LHCN-M2 (cell line): ENCODE data around the gene XPR1. TPM values are rescaled to one million over a fixed set of nuclear protein-coding genes. Genes with fewer than 3 reads are reported as not detected.

Experiments used
- DNase-seq: peaks from one replicate; pipeline ENCODE4 v3.0.0-alpha.2; 2012; ENCODE audit warnings: low read depth
- total RNA-seq: library from RNA; depleted of rRNA; stranded (reverse); fragments of >200 nt; gene quantifications from 2 replicates; pipeline ENCODE4 v1.2.3, GENCODE V29; 2014

XPR1 gene
- total RNA-seq, 1 experiment from 2014 or later: 27.0 TPM

DNA sequence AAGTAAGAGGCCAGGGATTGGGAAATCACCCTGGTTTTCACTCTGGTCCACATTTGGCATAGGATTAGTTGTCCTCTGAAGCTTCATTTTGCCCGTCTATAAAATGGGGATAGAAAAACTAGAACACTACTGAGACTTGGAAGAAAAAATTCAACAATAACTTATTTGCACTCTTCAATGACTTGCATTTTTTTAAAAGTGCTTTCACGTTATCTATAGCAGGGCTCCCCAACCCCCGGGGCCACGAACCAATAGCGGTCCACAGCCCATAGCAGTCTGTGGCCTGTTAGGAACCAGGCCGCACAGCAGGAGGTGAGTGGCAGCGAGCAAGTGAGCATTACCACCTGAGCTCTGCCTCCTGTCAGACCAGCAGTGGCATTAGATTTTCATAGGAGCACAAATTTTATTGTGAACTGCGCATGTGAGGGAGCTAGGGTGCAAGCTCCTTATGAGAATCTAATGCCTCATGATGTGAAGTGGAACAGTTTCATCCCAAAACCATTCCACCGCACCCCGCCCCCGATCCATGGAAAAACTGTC lies 283.7 kb downstream of the XPR1 start:
- DNase-seq: no peak

GRCh38 chr1:180916012-180916770 lies 284.4 kb downstream of the XPR1 start:
- no peak for DNase-seq

GRCh38 chr1:180916771-180917170 lies 284.9 kb downstream of the XPR1 start:
- DNase-seq: no peak

DNA sequence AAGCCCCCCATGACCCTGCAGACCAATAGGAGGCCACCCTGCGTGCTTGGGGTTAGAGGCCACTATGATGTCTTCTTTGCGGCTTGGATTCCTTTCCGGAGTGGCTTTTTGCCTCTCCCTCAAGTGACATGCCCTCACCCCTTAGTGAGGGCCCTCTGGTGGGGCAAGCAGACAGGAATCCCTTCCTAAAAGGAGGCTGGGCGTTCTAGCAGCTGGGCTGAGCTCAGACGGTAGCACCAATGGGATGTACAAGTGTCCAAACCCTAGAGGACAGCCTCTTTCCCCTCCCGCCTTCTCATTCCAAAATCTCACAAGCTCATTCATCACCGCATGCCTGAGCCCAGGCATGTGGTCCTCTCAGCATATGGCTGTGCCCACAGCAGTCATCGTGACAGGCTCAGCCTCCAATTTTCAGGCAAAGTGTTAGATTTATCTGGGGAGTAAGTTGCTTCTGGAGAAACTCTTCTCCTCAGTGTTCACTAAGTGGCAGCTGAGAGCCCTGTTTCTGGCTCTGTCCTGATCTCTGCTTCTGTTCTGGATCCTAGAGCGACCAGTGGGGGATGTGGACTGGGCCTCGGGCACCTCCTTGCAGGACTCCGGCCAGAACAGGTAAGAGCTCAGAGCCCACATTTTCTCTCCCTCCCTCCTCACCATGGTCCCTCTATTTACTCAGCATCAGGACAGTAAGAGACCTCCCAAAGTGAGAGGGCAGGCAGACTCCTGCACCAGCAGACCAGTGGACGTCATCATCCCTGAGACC lies 285.7 kb downstream of the XPR1 start:
- no peak for DNase-seq

DNA sequence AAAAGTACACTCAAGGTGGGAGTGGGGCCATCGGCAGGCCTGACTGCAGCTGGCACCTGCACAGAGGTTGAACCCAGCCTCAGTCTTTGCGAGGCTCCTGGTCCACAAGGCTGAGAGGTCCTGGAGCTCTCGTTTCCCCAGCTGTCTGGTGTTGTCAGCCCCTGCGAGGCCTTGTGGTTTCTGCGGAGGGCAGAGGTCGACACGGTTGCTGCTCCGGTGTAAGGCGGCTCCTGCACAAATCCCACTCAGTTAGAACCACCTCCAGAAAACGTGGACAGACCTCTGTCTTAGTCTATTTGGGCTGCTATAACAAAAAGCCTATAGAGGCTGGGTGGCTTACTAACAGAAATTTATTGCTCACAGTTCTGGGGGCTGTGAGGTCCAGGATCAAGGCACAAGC lies 286.7 kb downstream of the XPR1 start:
- no peak for DNase-seq

DNA sequence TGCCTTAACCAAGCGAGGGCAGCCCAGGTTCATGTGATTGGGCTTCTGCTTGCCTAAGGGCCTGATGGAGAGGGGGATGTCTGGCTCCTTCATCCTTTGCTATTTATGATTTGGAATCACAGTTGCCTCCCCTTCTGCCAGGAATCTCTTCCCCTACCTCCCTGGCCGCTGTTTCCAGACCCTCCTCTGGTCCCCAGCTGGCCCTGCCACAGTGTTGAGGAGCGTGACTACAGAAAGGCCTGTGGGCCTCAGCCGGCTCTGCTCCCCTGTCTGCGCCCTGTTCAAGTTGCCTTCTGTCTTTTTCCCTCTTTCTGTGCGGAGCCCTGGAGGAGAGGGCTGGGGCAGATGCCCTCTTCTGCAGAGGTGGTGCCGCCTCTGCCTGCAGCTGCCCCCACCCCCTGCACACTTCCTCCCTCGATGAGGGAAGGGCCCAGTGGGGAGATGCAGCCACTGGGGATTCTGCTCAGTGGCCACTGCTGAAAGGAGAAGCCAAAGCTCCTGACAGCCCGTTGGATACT lies 287.4 kb downstream of the XPR1 start:
- no peak for DNase-seq

DNA sequence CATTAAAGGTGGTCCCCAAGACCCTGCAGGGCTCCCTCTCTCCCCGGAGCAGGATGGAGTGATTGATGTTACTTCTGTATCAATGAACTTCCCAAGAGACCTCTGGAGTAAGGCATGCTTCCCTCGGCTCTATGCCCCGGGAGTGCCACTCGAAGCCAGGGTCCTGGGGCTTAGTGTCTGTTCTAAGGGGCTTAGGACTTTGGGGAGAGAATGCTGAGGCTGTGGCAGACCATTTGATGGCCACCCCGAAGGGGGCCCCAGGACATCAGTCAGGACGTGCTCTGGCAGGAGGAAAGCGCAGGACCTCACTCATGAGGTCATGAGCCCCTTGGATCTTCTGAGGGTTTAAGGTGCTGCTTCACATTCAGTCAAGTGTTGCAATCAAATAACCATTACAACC lies 288.4 kb downstream of the XPR1 start:
- no peak for DNase-seq

GRCh38 chr1:180920702-180921101 lies 288.9 kb downstream of the XPR1 start:
- no peak for DNase-seq

DNA sequence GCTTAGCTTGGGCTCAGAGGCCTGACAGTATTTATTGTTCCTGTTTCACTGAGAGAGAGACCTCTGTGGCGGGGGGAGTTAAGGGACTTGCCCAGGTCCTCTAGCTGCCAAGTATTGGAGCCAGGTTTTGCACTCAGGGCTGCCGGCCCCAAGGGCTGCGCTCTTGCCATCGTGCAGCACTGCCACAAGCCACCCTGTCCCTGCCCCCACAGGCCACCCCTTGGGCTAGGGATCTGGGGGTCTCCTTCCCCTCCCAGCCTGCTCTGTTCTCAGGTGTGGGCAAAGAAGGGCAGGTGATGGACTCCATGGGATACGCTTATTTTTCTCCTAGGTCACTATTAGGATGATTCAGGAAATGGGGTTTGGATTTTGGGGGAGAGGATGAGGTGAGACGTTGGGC lies 289.6 kb downstream of the XPR1 start:
- no peak for DNase-seq

- DNase-seq: no peak
Observed at GRCh38 chr1:180921891-180922630, 290.2 kb downstream of the XPR1 start.

- no peak for DNase-seq
Observed at GRCh38 chr1:180922631-180923015, 290.8 kb downstream of the XPR1 start.

DNA sequence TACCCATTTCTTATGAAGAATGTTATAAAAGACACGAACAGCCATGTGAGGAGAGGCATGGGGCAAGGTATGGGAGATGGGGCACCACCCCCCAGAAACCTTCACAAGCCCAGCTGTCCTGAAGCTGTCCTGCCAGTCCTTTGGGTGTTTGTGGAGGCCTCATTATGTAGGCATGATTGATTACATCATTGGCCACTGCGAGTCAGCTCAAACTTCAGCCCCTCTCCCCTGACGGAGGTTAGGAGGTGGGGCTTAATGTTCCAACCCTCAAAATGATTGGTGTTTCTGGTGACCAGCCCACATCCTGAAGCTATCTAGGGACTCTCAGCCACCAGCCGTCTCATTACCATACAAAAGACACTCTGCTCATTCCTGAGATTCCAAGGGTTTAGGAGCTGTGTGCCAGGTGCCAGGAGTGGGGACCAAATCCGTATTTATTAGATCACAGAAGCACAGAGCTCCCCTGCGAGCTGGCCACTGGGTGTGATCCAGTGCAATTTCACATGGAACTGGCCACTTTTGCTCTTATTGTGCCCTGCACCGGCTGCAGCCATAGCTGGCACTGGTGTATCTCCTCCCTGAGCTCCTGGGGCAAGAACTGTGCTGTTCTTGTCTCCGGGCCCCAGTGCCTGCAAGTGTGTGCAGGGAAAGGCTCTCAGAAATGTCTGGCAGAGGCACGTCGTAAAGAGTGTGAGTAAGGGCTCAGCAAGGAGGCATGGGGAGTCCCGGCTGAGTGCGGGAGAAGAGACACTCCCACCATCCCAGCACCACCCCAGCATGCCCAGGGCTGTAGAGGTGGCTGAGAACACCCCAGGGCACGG lies 291.4 kb downstream of the XPR1 start:
- peak; percentile 68 for DNase-seq

DNA sequence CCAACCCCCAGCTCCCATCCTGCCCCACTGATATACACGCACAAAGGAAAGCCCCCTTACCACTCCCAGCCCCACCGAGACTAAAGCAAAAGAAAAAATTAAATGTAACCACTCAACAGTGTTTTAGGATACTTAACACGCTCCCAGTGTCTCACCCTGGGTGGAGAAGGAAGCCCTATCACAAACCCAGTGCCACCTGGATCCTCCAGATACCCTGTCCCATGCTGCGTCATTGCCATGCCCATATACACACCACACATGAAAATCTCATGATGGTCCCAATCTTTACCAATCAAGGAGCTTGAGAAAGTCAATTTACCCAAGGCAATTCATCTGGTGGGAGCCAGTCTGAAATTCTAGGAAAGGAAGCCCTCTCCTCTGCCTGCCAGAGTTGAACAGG lies 292.1 kb downstream of the XPR1 start:
- no peak for DNase-seq

DNA sequence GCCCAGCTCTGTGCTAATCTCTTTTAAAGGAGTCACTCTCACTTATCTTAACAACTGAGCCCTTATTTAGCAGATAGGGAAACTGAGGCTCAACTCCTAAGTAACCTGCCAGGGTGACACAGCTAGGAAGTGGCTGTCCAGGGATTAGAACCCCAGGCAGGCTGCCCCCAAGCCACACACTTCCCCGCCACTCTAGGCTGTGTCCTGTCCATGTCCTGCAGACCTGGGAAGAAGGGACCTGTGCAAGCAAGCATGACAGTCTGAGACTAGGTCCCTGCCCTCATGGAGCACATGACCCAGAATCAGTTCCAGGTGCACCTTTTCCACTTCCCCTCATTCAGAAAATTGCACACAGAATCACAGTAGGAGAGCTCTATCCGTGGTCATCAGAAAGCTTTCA lies 293.1 kb downstream of the XPR1 start:
- DNase-seq: no peak

GRCh38 chr1:180925471-180926051 lies 293.7 kb downstream of the XPR1 start:
- no peak for DNase-seq

- peak; percentile 86 for DNase-seq
Observed at GRCh38 chr1:180926164-180926981, 294.6 kb downstream of the XPR1 start.

DNA sequence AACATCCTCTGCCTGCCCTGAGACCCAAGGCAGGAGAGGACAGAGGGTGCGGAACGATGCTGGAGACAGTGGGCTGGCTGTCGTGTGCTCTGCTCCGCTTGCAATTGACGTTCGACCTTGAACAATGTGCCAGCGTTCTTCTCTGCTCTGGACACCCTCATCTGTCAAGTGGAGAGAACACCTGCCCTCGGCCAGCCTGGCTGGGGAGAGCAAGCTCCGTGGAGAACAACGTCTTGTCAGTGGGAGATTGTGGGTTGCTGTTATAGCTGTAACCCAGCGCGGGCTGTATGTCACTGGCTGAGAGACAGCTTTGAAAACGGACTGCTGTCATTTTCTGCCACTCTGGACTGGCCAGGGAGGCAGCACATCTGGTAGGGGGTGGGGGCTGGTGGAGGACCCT lies 295.5 kb downstream of the XPR1 start:
- no peak for DNase-seq

DNA sequence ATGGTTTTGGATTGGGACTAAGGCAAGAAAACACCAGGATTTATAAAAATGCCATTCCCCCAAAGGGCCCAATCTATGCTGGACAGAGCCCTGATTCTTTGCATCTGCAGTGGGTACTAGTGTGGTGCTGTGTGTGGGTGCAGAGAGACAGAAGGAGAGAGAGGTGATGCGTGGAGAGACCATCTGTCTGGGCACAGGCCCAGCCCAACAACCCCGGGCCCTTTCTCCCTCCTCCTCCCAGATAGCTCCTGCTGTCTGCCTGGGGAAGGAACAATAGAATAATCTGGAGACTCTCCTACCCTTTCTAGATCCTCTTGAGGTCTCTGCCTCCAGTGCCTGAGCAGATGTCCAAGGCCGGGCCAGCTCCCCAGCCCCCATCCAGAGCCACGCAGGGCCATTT lies 296.0 kb downstream of the XPR1 start:
- DNase-seq: peak; percentile 27

DNA sequence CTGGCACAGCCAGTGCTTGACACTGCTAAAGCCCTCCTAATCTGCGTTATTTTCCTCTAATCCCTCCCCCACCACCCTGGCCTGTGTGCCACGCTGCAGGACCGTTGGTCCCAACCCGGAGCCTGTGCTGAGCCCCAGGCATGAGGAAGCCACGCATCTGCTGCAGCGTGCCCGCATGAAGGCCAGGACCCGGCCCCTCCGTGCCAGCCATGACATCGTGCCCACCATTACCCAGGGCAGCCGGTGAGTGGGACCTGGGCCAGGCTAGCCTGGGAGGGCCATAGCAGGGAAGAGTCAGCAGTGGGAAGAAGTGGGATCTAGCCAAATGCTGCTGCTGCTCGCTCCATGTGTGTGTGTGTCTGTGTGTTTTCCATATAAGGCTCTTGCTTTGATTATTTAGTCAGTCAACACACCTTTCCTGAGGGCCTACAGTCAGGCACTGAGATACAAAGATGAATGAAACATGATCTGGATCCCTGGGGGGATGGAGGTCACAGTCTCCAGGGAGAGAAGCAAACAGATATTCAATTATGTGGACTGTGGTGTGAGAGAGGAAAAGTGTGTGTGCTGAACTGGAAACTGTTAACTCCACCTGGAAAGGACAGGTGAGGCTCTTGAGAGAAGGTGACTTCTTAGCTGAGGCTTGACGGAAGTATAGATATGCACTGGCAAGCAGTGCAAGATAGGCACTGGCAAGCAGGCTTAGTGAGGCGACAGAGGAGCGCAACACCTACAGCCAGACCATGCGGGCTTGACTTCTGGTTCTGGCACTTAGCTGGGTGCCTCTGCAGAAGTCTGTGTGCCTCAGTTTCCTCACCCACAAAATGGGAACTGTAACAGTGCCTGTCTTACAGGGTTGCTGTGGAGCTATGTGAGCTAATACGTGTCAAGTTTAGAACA lies 296.8 kb downstream of the XPR1 start:
- DNase-seq: no peak
